ENCODE results near the gene PGBD4.

DNA sequence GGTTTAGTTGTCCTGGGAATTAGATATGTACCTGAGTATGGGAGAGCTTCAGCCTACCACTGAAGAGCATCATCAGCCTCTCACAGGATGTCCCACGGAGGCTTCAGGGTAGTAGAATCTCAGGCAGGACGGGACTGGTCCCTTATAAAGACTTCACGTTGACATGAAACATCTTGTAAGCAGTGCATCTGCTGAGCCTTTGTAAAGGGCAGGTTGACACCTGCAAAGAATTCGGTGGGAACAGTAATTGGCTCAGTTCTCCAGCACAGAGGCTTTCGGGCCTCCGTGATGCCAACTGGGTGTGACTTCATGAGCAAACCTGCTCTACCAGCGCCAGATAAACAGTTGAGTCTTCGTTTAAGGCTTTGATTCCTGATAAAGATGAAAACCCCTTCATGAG, 35.9 kb upstream of the PGBD4 start:
- TF ChIP-seq, protein P1, sequence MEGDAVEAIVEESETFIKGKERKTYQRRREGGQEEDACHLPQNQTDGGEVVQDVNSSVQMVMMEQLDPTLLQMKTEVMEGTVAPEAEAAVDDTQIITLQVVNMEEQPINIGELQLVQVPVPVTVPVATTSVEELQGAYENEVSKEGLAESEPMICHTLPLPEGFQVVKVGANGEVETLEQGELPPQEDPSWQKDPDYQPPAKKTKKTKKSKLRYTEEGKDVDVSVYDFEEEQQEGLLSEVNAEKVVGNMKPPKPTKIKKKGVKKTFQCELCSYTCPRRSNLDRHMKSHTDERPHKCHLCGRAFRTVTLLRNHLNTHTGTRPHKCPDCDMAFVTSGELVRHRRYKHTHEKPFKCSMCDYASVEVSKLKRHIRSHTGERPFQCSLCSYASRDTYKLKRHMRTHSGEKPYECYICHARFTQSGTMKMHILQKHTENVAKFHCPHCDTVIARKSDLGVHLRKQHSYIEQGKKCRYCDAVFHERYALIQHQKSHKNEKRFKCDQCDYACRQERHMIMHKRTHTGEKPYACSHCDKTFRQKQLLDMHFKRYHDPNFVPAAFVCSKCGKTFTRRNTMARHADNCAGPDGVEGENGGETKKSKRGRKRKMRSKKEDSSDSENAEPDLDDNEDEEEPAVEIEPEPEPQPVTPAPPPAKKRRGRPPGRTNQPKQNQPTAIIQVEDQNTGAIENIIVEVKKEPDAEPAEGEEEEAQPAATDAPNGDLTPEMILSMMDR (IDR thresholded peaks at IDR 0.05) = no peak
- no peak for TF ChIP-seq POLR2AphosphoS5 (IDR thresholded peaks at IDR 0.05)

Measured in sigmoid colon (tissue), 4 donors.